Neural crest cell (in vitro differentiated cells): ENCODE measurements around the gene MADD. TPM values are rescaled to one million over a fixed set of nuclear protein-coding genes. Genes with fewer than 3 reads are reported as not detected.
"Not testable (repeated sequence)": the region's sequence is repeated elsewhere in the genome, so short reads cannot be mapped to it uniquely, and the experiment has no call there.

Source experiments
- DNase-seq: peaks from one replicate; pipeline ENCODE4 v3.0.0; 2021; ENCODE audit warnings: low read depth, mixed read lengths, low spot score
- H3K27ac Mint-ChIP-seq: one replicate; pipeline ENCODE4 v1.8.0; 2021; ENCODE audit warnings: mild to moderate bottlenecking, mixed read lengths; ENCODE audit not compliant: unreplicated experiment
- H3K27me3 Mint-ChIP-seq: 2 replicates; pipeline ENCODE4 v1.8.0; 2021; ENCODE audit warnings: low read depth, mild to moderate bottlenecking, mixed read lengths
- H3K36me3 Mint-ChIP-seq: 2 replicates; pipeline ENCODE4 v1.8.0; 2021; ENCODE audit warnings: low read depth, mild to moderate bottlenecking, mixed read lengths
- H3K4me1 Mint-ChIP-seq: 2 replicates; pipeline ENCODE4 v1.8.0; 2021; ENCODE audit warnings: mixed read lengths
- H3K4me3 Mint-ChIP-seq: one replicate; pipeline ENCODE4 v1.8.0; 2021; ENCODE audit warnings: mild to moderate bottlenecking, mixed read lengths
- H3K9me3 Mint-ChIP-seq: 2 replicates; pipeline ENCODE4 v1.8.0; 2021; ENCODE audit warnings: mixed read lengths
- CTCF ChIP-seq: fragments of 200-600 bp; sonication (generic); conservative IDR thresholded peaks from 2 replicates; pipeline ENCODE4 v1.5.0; 2021; ENCODE audit warnings: antibody characterized with exemption, mild to moderate bottlenecking
- total RNA-seq: library from RNA; stranded (reverse); gene quantifications from 2 replicates; pipeline ENCODE4 v1.2.1, GENCODE V29; 2021

The MADD gene
- total RNA-seq, 1 donor from 2014 or later, result 59.2 TPM

- DNase-seq, result no peak
- Mint-ChIP-seq H3K4me3 (no peak overlapping the region), H3K9me3 (peaks cover 3% of the 10 kb centered on the region), H3K27ac (peak overlapping the region; percentile 39), H3K27me3 (no peaks in the 10 kb centered on the region), H3K4me1 (peaks cover 7% of the 10 kb centered on the region), H3K36me3 (peaks cover 13% of the 10 kb centered on the region)
- TF ChIP-seq CTCF, result no peak
Observed at GRCh38 chr11:47308050-47308823, 38.3 kb downstream of the MADD start.

GRCh38 chr11:47314992-47315391 is 45.1 kb downstream of the MADD start:
- no peak for TF ChIP-seq CTCF
- H3K27ac Mint-ChIP-seq, result no peak overlapping the region
- H3K9me3 Mint-ChIP-seq, result no peaks in the 10 kb centered on the region
- no peaks in the 10 kb centered on the region for H3K4me1 Mint-ChIP-seq
- H3K36me3 Mint-ChIP-seq, result peaks cover 8% of the 10 kb centered on the region
- no peak overlapping the region for H3K4me3 Mint-ChIP-seq
- no peak for DNase-seq
- H3K27me3 Mint-ChIP-seq, result no peaks in the 10 kb centered on the region

GRCh38 chr11:47316501-47316900 is 46.6 kb downstream of the MADD start:
- H3K27ac Mint-ChIP-seq, H3K9me3 Mint-ChIP-seq, DNase-seq, H3K4me3 Mint-ChIP-seq, H3K27me3 Mint-ChIP-seq, H3K36me3 Mint-ChIP-seq, H3K4me1 Mint-ChIP-seq: not testable (repeated sequence)

GRCh38 chr11:47317064-47317828 is 47.3 kb downstream of the MADD start:
- no peak for DNase-seq
- TF ChIP-seq CTCF, result no peak
- H3K9me3 Mint-ChIP-seq, result no peaks in the 10 kb centered on the region
- H3K4me3 Mint-ChIP-seq, result no peak overlapping the region
- no peaks in the 10 kb centered on the region for H3K4me1 Mint-ChIP-seq
- H3K27me3 Mint-ChIP-seq, result no peaks in the 10 kb centered on the region
- no peak overlapping the region for H3K27ac Mint-ChIP-seq
- H3K36me3 Mint-ChIP-seq, result peaks cover 8% of the 10 kb centered on the region

- no peaks in the 10 kb centered on the region for H3K4me1 Mint-ChIP-seq
- no peak for DNase-seq
- H3K27ac Mint-ChIP-seq, result no peak overlapping the region
- H3K27me3 Mint-ChIP-seq, result no peaks in the 10 kb centered on the region
- no peak for TF ChIP-seq CTCF
- H3K4me3 Mint-ChIP-seq, result no peak overlapping the region
- no peaks in the 10 kb centered on the region for H3K9me3 Mint-ChIP-seq
- peaks cover 8% of the 10 kb centered on the region for H3K36me3 Mint-ChIP-seq
Observed at GRCh38 chr11:47318166-47318565, 48.2 kb downstream of the MADD start.

- H3K27ac Mint-ChIP-seq, result no peak overlapping the region
- no peak for TF ChIP-seq CTCF
- H3K4me1 Mint-ChIP-seq, result no peaks in the 10 kb centered on the region
- H3K9me3 Mint-ChIP-seq, result no peaks in the 10 kb centered on the region
- no peak for DNase-seq
- no peaks in the 10 kb centered on the region for H3K27me3 Mint-ChIP-seq
- H3K4me3 Mint-ChIP-seq, result no peak overlapping the region
- peaks cover 7% of the 10 kb centered on the region for H3K36me3 Mint-ChIP-seq
Observed at GRCh38 chr11:47324520-47324919, 54.6 kb downstream of the MADD start.
